Measurements from ENCODE around the gene TRNAU1AP.
"Not testable (repeated sequence)": the region's sequence is repeated elsewhere in the genome, so short reads cannot be mapped to it uniquely, and the experiment has no call there.

DNA sequence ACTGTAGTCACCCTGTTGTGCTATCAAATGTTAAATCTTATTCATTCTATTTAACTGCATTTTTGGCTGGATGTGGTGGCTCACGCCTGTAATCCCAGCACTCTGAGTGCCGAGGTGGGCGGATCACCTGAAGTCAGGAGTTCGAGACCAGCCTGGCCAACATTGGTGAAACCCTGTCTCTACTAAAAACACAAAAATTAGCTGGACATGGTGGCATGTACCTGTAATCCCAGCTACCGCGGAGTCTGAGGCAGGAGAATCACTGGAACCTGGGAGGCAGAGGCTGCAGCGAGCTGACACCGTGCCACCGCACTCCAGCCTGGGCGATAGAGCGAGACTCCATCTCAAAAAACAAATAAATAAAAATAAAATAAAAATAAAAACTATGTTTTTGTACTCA lies 43.4 kb downstream of the TRNAU1AP start:
- TF ChIP-seq SP1 (IDR thresholded peaks at IDR 0.05); HDGF (IDR thresholded peaks at IDR 0.05; ENCODE audit: borderline replicate concordance); ELF4 (IDR thresholded peaks at IDR 0.05); TARDBP (IDR thresholded peaks at IDR 0.05); SUZ12 (IDR thresholded peaks at IDR 0.05); NFRKB (IDR thresholded peaks at IDR 0.05); FOXA1 (IDR thresholded peaks at IDR 0.05); FOXK2 (IDR thresholded peaks at IDR 0.05); FOXM1 (IDR thresholded peaks at IDR 0.05; ENCODE audit: borderline replicate concordance); LEF1 (IDR thresholded peaks at IDR 0.05; ENCODE audit: borderline replicate concordance); CTBP1 (IDR thresholded peaks at IDR 0.05; ENCODE audit: borderline replicate concordance); BHLHE40 (IDR thresholded peaks at IDR 0.05; ENCODE audit: borderline replicate concordance); ARNT (IDR thresholded peaks at IDR 0.05): not testable (repeated sequence)
- TF ChIP-seq, protein P1, sequence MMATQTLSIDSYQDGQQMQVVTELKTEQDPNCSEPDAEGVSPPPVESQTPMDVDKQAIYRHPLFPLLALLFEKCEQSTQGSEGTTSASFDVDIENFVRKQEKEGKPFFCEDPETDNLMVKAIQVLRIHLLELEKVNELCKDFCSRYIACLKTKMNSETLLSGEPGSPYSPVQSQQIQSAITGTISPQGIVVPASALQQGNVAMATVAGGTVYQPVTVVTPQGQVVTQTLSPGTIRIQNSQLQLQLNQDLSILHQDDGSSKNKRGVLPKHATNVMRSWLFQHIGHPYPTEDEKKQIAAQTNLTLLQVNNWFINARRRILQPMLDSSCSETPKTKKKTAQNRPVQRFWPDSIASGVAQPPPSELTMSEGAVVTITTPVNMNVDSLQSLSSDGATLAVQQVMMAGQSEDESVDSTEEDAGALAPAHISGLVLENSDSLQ (IDR thresholded peaks at IDR 0.05): not testable (repeated sequence)
